Inferior parietal cortex (tissue), 1 donor: ENCODE data around the gene OVOL1.
A peak's percentile ranks its signal among the peaks of the same experiment; 100 is the strongest.
"Not testable (repeated sequence)": the region's sequence is repeated elsewhere in the genome, so short reads cannot be mapped to it uniquely, and the experiment has no call there.

Source experiments
- DNase-seq: peaks from one replicate; pipeline ENCODE4 v3.0.0-alpha.2; 2016; ENCODE audit errors: extremely low spot score

OVOL1 gene

DNA sequence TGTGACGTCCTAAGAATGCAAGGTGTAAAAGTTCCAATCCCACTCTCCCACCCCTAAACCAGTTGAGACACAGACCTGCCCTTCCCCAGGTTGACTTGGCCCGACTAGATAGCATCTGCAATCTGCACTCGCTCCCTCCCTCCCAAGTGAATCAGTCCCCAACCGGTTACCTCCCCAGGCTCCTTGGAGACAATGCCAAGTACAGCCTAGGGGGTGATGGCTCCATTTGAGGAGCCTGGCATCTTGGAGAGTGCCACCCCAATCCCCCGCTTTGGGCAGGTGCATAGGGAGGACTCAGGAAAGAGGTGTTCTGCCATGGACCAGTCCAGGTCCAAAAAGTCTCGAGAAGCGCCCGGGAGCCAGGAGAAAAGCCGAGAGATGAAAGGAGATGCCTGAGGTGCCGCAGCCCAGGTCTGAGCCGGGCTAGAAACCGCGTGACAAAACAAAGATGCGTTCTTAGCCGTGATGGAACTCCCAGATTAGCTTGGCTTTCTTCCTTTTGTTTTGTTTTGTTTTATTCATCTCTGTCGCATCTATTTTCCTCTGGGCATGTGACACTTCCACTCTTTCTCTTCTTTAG is 28.2 kb downstream of the OVOL1 start:
- DNase-seq: no peak

- DNase-seq: no peak
Measured at GRCh38 chr11:65816696-65817095, 29.8 kb downstream of the OVOL1 start.

DNA sequence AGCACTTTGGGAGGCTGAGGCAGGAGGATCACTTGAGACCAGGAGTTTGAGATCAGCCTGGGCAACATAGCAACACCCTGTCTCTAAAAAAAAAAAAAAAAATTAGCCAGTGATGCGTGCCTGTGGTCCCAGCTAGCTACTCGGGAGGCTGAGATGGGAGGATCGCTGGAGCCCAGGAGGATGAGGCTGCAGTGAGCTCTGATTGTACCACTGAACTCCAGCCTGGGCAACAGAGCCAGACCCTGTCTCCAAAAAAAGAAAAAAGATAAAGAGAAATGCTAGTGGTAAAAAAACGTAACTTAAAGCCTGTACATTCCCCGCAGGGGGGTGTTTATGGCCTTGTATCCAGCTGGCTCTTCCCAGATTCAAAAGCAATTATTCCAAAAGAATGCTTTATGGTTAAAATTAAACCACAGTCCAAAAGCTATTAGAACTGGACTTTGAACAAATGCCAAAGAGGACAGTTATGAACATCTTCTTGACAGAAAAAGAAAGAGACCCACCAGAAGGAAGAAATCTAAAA is 30.5 kb downstream of the OVOL1 start:
- no peak for DNase-seq

DNA sequence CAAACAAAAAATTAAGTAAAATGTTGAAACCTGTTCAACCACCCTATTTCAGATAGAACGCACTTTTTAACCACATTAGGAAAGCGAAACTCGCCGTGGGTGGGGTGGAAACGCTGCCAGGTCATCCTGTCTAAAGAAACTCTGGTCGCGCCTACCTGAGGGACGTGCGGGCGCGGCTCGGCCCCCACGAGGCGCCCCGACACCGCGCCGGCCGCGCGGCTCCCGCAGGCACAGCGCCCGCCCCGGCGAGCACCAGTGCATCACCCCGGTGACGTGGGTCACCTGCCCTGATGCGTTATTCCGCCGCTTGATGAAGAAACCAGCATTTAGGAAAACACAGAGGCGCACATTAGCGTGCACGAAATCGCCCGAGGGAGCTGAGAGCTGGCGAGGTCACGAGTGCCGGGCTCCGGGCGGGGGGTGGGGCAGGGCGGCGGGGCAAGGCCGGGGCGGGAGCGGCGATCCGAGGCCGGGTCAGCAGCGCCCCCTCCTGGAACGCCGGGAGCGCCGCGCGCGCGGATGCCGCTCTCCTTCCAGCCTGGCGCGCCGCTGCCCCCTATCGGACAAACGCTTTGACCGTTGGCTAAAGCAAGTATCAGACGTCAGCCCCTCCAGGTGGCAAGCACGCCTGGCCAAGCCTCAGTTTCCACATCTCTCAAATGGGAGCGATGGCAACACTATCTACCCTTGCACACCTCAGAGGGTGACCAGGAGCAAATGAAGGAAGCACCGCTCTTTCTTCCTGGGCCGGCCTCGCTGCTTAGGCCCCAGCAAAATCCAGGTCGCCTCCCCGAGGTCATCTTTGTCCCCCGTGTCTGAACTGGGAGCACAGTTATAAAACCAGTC is 31.2 kb downstream of the OVOL1 start:
- DNase-seq: peak; percentile 92

GRCh38 chr11:65821107-65821506 is 34.2 kb downstream of the OVOL1 start:
- DNase-seq: no peak

DNA sequence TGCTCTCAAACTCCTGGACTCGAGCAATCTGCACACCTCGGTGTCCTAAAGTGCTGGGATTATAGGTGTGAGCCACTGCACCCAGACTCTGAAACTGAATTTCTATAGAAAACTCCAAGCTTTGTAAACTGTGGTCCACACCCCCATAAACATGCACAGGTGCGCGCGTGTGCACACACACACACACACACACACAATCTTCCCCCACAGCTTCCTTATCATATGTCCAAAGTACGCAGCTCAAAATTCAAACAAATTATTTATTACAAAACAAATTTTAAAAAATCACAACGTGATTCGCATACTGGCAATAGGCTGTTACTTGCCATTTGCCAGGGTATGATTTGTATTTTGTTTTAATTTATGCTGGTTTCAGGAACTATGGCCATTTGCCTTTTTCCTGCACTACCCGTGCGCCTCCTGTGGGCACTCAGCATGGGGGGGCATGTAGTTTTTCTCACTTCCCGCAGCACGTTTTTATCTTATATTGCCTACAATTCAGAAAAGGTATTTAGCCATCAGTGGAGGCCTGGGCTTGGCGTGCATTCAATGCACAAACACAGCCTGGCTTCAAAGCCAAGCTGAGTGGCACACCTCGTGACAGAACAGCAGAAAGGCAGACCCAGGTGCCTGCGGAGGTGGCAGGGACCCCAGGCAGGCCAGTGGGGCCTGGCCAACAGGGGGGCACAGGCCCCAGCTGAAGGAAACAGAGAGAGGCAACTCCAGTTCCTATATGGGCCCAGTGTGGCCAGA is 36.1 kb downstream of the OVOL1 start:
- DNase-seq: no peak

DNA sequence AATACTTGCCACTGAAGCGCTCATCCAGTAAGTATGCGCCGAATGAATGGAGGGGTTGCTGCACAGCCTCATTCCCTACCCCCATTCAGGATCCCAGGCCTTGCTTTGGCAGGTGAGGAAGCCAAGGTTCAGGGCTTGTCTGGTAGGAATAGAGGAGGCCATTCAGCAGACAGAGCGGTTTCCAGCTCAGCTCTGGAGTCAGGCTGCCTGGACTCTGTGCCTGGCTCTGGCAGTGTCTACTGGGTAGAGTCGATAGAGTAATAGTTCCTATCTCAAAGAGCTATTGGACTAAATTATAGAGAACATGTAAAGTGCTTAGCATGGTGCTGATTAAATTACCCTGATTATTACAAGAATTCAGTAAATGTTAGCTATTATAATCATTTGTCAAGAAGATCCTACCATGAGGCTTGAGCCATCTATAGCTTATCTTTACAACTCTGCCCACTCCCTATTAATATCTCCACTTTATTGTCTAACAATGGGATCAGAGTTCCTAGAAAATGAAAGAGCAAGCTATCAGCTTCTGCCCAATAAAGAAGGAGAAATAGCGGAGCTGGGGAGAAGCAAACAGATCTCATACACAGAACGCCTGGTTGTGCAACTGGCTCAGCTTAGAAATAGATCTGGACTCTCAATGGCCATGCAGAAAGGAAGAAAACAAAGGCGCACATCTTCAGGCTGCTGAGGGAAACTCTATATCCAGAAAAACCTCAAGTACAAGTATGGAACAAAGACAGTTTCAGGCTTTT is 40.3 kb downstream of the OVOL1 start:
- DNase-seq: no peak

- no peak for DNase-seq
Measured at GRCh38 chr11:65829459-65829858, 42.6 kb downstream of the OVOL1 start.

GRCh38 chr11:65832231-65832630 is 45.4 kb downstream of the OVOL1 start:
- not testable (repeated sequence) for DNase-seq

DNA sequence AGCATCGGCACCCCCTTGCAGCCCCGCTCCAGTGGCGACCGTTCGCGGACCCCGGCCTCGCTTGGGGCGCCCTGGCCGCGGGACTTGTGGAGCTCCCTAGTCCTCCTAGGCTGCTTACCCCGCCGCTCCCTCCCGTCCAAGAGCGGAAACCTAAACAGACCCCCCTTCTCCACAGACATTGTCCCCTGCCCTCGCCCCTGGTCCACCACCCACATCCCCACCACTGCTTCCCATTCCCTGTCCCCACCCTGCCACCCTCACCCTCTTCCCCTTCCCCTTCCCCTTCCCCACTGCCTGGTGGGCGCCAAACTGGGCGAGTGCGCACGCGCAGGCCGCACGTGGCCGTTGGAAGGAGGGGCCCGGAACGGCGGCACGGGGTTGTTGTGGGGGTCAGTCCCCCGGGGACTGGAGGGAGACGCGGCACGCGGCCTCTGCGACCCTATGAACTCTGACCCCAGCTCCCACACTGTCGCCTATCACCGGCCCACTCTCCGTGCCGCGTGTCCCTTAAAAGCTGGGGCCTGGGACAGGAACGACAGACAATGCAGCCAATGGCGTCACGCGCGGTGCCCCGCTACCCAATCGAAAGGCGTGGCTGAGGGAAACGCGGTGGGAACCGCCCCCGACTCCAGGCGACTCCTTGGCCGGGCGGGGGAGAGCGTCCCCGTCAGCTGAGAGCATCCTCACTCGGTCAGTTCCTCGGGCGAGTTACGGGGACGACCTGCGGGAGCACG is 46.6 kb downstream of the OVOL1 start, which contains the start of gene SNX32:
Gene SNX32 (plus strand): TSS at position 667 of the 734 bp plus-strand sequence. CDS start 103 bp downstream, outside the sequence.
- peak; percentile 95 for DNase-seq

GRCh38 chr11:65834202-65834601 is 47.3 kb downstream of the OVOL1 start:
- DNase-seq: no peak

DNA sequence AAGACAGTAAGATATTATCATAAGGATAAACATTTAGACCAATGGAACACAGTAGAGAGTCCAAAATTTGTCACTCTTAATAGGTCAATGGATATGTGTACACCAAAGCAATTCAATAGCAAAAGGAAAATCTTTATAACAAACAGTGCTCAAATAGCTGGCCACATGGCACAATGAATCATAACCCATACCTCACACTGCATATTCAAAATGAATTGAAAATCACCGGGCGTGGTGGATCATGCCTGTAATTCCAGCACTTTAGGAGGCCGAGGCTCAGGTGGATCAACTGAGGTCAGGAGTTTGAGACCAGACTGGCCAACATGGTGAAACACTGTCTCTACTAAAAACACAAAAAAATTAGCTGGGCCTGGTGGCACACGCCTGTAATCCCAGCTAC is 55.3 kb downstream of the OVOL1 start:
- DNase-seq: no peak

GRCh38 chr11:65843811-65844210 is 56.9 kb downstream of the OVOL1 start:
- no peak for DNase-seq

- DNase-seq: no peak
Measured at GRCh38 chr11:65844231-65844872, 57.5 kb downstream of the OVOL1 start.
